Measurements from ENCODE around the gene HUS1B. TPM values are rescaled to one million over a fixed set of nuclear protein-coding genes. Genes with fewer than 3 reads are reported as not detected.
A peak's percentile ranks its signal among the peaks of the same experiment; 100 is the strongest.

The HUS1B gene
- total RNA-seq, 1 donor from 2014 or later: not detected

GRCh38 chr6:692858-693722 is 36.2 kb upstream of the HUS1B start, which contains the start of gene EXOC2:
Gene EXOC2, minus strand, starts transcription at chr6:693139. Its CDS starts 55,321 bp downstream, at chr6:637818.
- Histone ChIP-seq H3K27ac (peak within 1 kb of the TSS; percentile 66 to 71), H3K27me3 (no peaks in the 10 kb centered on the region), H3K9me3 (no peaks in the 10 kb centered on the region), H3K4me1 (peaks cover 0 to 5% of the 10 kb centered on the region in 2 donors), H3K4me3 (peak within 1 kb of the TSS; percentile 87 to 100), H3K36me3 (no peaks in the 10 kb centered on the region)
- intact Hi-C loops (cut with DNase I): no loop called here
- no peak for TF ChIP-seq CTCF (IDR thresholded peaks at IDR 0.05)
- peak; percentile 39 to 91 for DNase-seq (ENCODE audit: low spot score in 2 of 2)

- DNase-seq (ENCODE audit: low spot score in 2 of 2): peak in 1 of 2 donors; percentile 67
- Histone ChIP-seq H3K27ac (peak overlapping the region; percentile 66 to 71), H3K27me3 (no peaks in the 10 kb centered on the region), H3K4me1 (peaks cover 0 to 5% of the 10 kb centered on the region in 2 donors), H3K36me3 (no peaks in the 10 kb centered on the region), H3K4me3 (peak overlapping the region; percentile 87 to 100), H3K9me3 (no peaks in the 10 kb centered on the region)
- TF ChIP-seq CTCF (IDR thresholded peaks at IDR 0.05): no peak
- intact Hi-C loops (cut with DNase I): no loop called here
Measured at GRCh38 chr6:692356-692851, 35.5 kb upstream of the HUS1B start.

GRCh38 chr6:689223-689622 is 32.3 kb upstream of the HUS1B start:
- H3K9me3 ChIP-seq: no peaks in the 10 kb centered on the region

GRCh38 chr6:686497-686896 is 29.6 kb upstream of the HUS1B start:
- intact Hi-C loops (cut with DNase I): no loop called here
- Histone ChIP-seq H3K4me3 (no peak overlapping the region), H3K36me3 (no peaks in the 10 kb centered on the region), H3K9me3 (no peaks in the 10 kb centered on the region), H3K27me3 (no peaks in the 10 kb centered on the region), H3K4me1 (peaks cover 0 to 7% of the 10 kb centered on the region in 2 donors), H3K27ac (no peak overlapping the region)
- no peak for TF ChIP-seq CTCF (IDR thresholded peaks at IDR 0.05)
- no peak for DNase-seq (ENCODE audit: low spot score in 2 of 2)

More at GRCh38 chr6:689223-689622, 32.3 kb upstream of the HUS1B start:
- Histone ChIP-seq H3K27ac (no peak overlapping the region), H3K4me3 (no peak overlapping the region), H3K36me3 (no peaks in the 10 kb centered on the region), H3K27me3 (no peaks in the 10 kb centered on the region), H3K4me1 (peaks cover 0 to 5% of the 10 kb centered on the region in 2 donors)
- DNase-seq (ENCODE audit: low spot score in 2 of 2): no peak
- TF ChIP-seq CTCF (IDR thresholded peaks at IDR 0.05): no peak
- intact Hi-C loops (cut with DNase I): no loop called here

- no peaks in the 10 kb centered on the region for H3K9me3 ChIP-seq
- peaks cover 0 to 3% of the 10 kb centered on the region in 2 donors for H3K4me1 ChIP-seq
- H3K27ac ChIP-seq: no peak overlapping the region
- no peaks in the 10 kb centered on the region for H3K27me3 ChIP-seq
- intact Hi-C loops (cut with DNase I): no loop called here
- DNase-seq (ENCODE audit: low spot score in 2 of 2): no peak
- no peak overlapping the region for H3K4me3 ChIP-seq
- H3K36me3 ChIP-seq: no peaks in the 10 kb centered on the region
- TF ChIP-seq CTCF (IDR thresholded peaks at IDR 0.05): no peak
Measured at GRCh38 chr6:684831-685636, 28.1 kb upstream of the HUS1B start.
